Activated naive CD8-positive, alpha-beta T cell treated with anti-CD3 and anti-CD28 coated beads, Interleukin-2, amount 50 U/mL, for 16 hours (primary cell): Measurements from ENCODE around the gene NIN.
A peak's percentile ranks its signal among the peaks of the same experiment; 100 is the strongest.
"Not testable (repeated sequence)": the region's sequence is repeated elsewhere in the genome, so short reads cannot be mapped to it uniquely, and the experiment has no call there.

Experiments
- DNase-seq: peaks from one replicate; pipeline ENCODE4 v3.0.0-alpha.2; 2020; ENCODE audit warnings: low read depth, low spot score

NIN gene

DNA sequence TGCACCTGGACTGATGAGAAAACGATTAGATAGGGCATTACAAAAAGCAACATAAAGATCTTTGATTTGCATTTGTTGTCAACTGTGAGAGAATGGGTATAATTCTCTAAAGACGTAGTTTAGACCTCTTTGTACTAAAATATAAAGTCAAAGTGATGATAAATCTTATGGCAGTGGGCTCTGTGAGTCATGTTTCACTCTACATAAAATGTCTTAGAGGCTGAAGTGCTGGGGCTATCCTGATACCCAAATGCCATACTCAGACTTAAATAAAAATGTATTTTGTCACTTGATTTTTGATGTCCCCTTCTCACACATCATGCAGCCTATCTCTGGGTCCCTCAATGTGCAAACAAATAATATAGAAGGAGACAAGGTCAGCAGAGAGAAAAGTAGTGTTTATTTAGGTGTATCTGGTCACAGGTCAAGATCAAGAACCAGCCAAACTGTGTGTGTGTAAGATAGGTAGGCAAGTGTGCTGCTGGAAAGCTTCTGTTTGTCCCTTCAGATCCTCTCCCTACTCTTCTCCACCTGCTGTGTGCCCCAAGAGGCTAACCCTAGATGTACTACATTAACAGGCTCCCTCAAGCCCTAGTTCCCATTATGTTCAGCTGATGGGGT, 7.0 kb upstream of the NIN start:
- DNase-seq = no peak

DNA sequence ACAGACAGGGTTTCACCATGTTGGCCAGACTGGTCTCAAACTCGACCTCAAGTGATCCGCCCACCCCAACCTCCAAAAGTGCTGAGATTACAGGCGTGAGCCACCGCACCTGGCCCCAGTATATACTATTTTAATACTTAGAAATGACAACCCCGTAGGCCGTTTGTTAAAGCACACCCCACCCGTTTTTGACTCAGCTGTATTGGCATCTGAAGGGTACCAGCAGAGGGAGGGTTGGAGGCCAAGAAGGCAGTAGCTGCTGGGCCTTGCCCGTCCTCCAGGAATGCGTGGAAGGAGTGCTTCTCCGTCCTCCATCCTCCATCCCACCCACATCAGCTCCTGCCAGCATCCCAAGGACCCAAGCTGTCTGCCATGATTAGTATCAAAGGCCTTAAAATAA, 6.3 kb upstream of the NIN start:
- no peak for DNase-seq

DNA sequence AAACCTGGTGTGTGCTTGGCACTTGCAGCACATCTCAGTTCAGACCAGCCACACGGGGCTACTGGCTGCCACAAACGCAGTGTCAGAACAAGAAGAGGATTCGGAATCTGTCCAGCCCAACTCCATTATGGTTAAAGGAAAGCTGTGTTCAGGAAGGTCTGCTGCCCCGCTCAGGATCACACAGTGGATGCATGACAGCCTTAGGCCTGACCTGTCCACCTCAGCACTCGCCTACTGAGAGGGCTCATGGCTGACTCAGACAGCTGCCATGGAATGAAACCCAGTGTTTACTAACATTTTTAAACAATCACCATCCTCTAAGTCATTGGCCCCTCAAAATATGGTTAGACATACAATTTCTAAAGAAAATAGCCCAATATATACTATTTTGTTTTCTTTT, 5.6 kb upstream of the NIN start:
- DNase-seq = no peak

DNA sequence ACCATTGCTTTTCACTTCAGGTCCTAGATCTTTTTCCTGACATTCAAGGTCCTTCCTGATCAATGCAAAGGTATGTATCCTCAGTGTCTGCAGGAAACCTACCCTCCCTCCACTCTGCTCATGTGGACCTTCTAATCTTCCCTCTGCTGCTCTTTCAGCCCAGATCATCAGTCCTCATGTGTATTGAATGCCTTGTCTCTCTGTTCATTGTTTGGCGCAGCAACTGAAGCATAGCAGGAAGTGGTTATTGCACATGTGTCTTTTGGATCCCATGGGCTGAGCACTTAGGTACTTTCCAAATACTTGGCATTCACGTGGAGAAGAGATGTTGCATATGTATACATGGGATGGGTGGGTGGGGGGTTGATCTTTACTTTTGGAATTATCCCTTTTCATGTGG, 4.3 kb upstream of the NIN start:
- no peak for DNase-seq

DNA sequence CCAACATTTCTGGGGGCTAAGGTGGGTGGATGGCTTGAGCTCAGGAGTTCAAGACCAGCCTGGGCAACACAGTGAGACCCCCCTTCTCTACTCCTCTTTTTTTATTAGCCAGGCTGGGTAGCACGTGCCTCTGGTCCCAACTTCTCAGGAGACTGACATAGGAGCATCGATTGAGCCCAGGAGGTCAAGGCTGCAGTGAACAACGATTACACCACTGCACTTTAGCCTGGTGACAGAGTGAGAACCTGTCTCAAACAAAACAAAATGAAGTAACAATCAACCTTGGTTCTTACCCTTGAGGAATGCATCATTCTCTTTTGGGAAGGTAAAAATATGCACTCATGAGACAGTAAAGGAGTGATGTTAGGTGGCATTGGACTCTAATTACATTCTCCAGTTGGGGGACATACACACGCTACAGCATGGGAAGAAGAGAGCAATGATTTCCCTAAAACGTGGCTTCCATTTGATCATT, 3.9 kb upstream of the NIN start:
- no peak for DNase-seq

DNA sequence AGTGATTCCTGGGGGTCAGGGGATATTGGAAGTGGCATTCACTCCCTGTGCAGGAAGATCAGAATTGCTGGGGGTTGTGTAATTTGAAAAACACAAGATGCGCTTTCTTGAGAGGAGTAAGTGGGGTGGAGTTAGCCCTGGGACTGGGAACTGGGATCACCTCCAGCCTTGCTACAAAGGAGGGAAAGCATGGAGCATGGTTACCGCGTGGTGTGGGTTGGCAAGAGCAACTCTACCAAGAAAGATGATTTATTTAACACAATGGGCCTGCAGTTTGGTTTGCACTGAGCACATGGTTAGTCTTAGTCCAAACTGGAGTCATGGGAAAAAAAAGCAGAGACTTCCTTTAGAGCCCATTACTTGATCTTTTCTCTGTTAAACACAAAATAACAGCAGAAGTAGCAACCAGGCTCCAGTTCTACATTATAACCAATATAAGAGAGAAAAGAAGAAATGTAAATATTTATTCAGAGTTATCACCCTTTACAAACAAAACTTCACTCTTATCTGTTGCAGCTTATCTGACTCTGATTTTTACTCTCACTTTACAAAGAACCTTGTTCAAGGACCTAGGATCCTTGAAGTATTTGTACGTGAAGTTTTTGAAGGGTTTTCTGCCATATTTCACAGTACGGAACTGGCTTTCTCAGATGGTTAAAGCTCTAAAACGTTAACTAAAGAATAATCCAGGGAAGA, 2.1 kb upstream of the NIN start:
- DNase-seq = no peak

DNA sequence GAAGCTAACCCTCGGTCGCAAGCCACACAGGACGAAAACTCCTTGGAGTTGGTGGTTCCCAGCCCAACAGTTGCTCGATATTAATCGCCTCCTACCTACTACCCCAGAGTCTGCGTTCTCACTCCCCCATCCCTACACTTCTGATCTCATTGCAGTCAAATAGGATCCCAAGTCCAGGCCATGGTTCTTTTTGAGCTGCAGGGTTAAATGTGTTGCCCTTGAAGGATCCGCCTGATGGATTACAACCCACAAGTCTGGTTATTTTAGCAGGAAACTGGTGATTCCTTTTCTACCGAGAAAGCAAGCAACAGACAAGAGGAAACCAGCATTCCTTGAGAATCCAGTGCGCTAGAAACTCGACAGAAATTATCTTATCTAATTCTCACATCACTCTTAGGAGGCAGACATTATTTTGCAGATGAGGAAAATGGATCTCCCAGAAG, 785 bp upstream of the NIN start:
- DNase-seq = no peak

DNA sequence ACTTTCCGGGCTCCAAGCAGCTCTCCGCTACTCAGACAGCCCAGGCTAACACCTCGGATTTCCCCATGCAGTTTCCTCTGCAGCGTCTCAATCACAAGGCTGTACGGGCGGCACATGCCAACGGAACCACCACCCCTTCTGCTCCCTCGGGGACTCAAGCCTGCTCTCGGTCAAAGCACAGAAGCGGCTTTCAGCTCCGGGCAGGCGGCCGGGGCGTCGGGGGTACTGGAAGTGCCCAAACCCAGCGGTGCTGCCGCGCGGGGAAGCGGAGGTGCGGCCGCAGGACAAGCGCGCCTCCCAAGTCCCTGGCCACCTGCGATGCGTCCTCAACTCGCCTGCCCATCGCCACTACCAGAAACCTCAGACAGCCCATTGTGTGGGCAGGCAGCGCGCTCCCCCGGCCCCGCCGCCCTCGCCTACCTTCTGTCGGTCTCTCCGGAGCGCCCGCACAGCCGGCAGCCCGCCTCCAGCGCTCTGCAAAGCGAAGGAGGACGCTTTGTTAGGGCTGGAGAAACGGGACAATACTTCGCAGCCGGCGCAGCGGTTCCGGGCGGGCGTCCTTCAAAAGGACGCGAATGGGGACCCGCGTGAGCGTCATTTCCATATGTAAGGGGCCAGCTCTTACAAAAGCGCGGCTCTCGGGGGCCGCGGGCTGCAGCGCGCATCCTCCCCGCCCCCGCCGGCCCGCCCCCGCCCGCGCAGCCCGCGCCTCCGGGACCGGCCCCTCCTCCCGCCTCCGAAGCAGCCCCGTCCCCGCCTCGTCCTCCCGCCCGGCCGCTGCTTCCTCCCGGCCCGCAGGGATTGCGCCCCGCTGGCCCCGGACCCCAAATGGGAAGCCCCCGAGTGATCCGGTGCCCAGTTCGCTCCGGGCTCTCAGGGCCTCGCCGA, 674 bp downstream of the NIN start:
- DNase-seq = peak; percentile 33

DNA sequence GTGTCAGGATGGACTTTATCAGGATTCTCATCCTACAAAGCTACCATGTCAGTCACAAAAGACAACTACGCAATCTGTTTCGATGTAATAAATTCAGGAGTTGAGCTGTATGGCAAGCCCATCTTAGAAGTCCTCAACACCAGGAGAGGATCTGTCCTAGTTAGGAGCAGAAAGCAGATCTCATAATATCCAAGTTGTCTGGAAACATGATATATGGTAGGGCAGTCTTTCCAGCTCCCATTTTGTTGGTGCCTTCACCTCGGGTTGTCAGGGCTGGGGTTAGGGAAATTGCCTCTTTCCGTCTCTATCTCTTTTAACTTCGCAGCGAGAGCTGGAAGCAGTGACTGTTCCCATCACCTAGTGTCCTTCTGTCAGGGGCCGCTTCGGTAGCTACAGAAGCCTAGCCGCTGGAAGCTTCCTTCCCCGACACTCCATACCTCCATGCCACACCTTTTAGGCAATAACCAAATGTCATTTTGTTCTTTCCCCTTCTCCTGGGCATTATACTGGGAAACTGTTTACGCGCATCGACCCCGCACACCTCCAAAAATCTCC, 1.4 kb downstream of the NIN start:
- DNase-seq = no peak

DNA sequence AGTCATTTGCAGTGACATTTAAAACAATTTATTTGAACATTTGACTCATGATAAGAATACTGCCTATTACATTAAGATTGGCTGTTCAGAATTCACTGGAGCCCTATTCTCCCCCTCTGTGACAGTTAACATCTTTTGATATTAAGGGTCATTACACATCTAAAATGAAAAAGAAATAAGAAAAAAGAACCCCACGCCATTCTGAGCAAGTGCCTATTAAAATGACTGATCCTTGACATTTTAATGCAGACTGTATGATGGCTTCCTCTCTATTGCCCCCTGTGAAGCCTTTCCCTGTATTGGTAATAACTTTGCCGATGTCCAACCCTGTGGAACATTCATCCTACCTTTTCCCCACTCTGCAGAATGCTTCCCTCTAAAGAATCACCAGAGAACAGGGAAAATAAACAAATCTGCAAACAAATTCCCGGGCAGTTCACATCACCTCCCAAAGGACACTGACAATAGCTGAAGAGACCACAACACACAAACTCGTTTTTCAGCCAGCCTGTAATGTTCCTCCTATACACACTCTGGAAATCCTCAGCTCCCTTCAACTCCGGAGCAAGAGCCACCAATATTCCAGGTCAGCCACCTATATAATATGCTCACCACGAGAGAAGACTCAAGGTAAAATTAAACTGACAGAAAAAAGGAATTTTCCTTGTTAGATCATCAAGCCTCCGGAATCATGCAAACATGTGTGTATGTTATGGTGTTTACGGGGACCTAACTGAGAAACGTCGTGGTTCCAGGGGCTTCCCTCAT, 2.1 kb downstream of the NIN start:
- no peak for DNase-seq

DNA sequence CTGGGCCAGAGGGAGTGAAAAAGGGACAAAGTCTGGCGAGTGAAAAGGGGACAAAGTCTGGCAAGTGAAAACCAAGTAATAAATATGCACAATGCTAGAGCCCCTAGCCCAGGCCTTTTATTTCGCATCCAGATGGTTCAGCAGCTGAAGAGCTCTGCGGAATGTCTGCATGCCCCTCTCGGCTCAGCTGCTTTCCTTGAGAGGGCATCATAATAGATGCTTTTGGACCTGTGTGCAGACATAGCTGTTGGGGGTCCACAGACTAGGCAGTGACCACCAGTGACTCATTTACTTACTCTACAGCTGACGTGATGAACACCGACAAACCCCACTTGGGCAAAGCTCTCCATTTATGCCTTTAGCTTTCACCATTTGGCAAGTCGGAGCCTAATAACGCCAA, 4.3 kb downstream of the NIN start:
- no peak for DNase-seq

DNA sequence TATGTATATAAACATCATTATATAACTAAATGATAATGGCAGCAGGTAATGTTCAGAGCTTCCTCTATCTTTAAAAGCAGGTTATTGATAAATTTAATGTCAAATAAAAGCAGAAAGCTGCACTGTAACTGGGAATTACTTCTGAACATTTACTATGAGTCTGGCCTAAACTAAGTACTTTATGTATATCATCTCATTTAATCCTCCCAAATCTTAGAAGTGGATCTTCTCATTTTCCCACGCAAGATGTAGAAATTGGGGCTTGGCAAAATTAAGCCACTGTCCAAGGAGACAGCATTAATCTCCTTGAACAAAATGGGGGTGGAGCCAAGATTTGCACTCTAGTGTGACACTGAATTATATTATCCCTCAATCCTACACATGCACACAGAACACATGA, 5.7 kb downstream of the NIN start:
- no peak for DNase-seq

DNA sequence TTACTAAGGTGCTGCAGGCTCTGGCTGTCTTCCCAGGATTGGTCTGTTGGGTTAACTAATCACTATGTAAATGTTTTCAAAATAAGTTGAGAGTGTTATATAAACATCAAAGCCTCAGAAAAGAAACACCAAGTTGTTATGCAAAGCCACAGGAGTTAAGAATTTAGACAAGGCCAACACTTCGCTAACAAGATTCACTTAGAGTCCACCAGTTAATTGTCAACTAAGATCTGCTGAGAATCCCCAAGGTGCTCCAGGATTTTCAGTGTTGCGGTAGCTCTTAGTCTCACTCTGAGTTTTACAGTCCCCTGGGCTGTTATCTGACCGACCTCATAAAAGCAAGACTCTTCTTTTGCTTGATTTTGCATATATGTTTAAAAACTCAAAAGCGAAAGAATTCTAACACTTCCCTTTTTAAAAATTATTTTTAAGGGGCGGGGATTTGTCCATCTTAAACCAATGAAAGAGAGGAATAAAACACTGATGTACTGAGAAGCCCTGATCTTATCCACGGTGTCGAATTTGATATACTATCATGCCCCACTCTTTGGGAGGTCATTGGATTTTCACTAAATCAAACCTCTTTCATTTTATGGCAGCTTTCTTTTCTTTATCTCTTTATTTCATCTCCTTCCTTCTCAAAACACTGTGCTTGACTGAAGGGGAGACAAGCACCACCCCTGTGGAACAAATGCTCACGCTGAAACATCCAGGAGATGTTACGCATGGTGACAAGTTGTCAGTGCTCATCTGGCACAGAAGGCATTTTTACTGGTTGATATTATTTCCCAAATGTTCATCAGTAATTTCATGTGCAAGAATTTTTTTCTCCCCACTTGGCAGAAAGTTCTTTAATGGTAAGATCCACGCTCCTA, 7.0 kb downstream of the NIN start:
- no peak for DNase-seq

DNA sequence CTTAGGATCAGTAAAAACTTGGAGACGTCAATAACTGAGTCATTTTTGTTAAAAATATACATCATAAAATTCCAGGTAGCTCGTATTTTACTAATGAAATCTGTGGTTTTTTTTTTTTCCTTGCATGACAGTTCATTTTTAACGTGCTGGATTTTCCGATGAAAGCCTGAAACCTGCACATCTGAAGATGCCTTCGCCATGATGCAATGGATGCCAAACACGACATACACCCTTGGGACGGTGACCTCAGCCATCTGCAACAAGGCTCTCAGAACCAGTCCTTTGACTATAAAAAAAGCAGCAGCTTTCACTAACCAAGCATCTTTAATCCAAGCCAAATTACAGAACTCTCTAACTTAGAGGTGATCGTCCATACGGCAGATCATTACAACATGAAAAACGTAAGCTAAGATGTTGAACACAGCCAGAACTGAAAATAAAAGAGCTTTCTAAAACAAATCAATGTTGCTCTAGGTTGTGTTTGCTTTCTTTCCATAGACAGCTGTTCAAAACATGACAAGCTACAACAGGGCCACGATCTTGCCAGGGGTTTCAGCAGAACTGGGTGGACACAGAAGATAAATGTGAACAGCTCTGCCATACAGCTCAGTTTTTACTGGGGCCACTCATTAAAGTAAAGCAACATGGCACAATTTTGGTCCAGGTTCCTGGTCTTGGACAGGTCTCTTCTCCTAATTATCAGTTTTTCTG, 7.8 kb downstream of the NIN start:
- no peak for DNase-seq

DNA sequence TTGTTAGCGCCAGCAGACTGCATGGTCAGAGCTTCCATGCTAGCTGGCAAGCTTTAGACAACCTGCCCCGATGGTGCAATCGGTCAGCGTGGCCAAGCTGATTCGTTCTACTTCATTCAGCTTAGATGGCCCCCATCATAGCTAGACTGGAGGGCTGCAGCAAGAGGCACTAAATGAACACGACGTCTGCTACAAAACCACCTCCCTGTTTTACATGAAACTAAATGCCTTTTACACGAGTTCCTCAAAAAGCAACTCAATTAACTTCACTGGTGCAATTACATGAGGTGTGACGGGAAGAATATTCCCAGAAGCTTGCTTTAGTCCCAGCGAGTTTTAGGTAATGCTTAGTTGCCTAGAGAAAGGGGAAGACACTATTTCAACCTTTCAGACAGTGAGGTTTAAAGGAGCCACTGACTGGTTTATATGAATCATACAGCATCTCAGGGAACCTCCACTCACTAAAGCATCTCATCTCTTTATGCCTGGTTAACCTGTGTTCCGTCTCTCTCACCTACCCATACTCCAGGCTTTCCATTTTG, 8.4 kb downstream of the NIN start:
- DNase-seq = no peak

DNA sequence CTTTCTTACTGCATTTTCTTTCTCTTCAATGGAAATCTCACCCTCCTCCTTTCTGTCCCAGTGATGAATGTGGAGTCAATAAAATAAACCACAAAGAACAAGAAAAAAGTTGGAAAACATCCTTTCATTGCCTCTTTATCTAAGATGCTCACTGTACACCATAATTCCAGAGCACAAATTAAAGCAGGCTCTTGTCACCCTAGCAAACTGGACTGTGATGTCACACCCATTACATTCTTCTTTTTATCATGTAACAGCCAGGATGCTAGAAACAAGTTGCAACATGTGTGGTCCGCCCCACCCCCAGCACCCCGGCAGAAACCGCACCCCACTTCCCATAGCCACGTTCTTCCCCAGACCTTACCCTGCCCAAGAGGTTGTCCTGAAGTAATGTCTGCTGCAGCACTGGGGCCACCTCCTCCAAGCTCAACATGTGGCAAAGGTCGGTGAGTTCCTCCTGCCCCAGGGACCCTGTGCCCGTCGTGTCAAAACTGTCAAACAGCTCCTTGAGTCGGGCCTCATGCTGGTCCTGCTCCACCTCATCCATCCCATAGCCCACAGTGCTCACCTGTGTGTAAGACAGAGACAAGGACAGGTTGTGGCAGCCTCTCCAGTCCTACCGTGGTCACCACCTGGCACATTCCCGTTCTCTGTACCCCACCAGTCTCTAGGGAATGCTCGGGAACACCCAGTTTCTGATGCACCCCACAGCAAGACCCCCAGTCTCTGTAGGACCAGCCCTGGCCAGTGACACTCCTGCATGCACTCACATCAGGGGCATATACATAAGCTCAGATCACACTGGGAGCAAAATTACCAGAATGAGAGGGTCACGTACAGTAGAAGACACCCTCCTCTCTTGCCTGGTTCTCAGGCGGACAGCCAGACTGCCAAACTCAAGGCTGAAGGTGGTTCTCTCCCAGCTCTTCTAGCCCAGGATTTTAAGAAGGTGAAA, 9.2 kb downstream of the NIN start:
- no peak for DNase-seq

DNA sequence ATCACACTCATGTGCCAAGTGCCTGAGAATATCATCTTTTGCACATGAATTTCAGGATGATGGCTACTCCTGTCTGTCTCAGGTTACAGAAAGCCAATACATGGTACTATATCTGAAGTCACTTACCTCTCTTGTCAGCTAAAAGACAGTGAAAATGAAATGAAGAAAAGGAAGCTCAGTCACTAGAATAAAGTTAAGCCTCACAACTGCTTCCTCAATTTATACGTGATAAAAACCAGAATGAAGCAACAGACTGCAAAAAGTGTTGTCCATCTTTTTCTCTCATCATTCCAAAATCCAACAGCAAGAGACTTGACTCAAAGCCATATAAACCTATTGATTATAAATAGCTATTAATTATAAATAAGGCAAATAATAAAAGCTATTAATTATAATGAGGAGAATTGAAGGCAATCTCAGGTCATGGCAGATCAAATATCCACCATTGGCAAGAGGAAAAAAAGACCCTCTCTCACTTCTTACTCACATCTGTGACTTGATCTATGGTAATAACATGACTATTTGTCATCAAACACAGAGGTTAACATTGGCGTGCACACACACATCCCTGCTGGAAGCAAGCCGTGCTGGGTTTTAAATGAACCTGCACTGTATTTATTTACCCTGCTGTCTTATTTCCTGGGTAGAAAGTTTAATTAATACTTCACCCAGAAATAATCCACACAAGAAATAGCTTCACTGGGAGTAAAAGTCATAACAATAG, 10.0 kb downstream of the NIN start:
- DNase-seq = no peak

DNA sequence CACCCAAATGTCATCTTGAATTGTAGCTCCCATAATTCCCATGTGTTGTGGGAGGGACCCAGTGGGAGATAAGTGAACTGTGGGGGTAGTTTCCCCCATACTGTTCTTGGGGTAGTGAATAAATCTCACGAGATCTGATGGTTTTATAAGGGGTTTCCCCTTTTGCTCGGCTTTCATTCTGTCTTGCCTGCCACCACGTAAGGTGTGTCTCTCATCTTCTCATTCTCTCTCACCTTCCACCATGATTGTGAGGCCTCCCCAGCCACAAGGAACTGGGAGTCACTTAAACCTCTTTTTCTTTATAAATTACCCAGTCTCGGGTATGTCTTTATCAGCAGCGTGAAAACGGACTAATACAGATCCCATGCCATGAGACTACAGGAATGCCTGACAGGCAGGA, 11.7 kb downstream of the NIN start:
- not testable (repeated sequence) for DNase-seq
